Measurements from ENCODE around the gene TDRD3. TPM values are rescaled to one million over a fixed set of nuclear protein-coding genes. Genes with fewer than 3 reads are reported as not detected.

Gene TDRD3
- polyA plus RNA-seq, 1 experiment: 10.8 TPM

DNA sequence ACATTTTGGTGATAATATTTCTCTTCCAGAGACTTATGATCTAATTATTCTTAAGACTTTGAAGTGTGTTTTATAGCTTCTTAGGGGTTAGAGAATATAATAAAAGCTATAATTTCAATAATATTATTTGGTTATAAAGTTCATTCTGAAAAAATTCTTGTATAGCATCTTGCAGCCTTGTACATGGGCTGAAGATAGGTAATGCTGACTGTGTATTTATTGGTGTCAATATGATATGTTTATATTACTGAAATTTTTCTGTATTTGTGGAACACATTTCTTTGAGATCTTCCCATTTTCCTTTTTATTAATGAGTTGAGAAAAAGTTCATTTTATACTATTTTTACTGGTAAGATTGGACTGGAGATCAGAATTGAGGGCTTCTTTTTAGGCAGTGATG, 87.8 kb downstream of the TDRD3 start:
- TF ChIP-seq, protein P1, sequence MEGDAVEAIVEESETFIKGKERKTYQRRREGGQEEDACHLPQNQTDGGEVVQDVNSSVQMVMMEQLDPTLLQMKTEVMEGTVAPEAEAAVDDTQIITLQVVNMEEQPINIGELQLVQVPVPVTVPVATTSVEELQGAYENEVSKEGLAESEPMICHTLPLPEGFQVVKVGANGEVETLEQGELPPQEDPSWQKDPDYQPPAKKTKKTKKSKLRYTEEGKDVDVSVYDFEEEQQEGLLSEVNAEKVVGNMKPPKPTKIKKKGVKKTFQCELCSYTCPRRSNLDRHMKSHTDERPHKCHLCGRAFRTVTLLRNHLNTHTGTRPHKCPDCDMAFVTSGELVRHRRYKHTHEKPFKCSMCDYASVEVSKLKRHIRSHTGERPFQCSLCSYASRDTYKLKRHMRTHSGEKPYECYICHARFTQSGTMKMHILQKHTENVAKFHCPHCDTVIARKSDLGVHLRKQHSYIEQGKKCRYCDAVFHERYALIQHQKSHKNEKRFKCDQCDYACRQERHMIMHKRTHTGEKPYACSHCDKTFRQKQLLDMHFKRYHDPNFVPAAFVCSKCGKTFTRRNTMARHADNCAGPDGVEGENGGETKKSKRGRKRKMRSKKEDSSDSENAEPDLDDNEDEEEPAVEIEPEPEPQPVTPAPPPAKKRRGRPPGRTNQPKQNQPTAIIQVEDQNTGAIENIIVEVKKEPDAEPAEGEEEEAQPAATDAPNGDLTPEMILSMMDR (IDR thresholded peaks at IDR 0.05; ENCODE audit: low read depth, low read length): no peak
- H3K9me3 ChIP-seq (ENCODE audit: control insufficient read depth, insufficient read depth, low read length): no peaks in the 10 kb centered on the region
- CTCF ChIA-PET: interaction anchor here (1.5 kb wide), 1 partner anchor 12 kb away, joined by 4 read pairs; no protein-coding TSS in a partner anchor
- H3K27me3 ChIP-seq (ENCODE audit: control insufficient read depth, insufficient read depth, low read length): no peaks in the 10 kb centered on the region
- no peak overlapping the region for H3K4me3 ChIP-seq (ENCODE audit: low read depth, low read length)
- no peak overlapping the region for H3K27ac ChIP-seq (ENCODE audit: low read depth, low read length)
- POLR2A ChIA-PET: no interaction called here
- DNase-seq (ENCODE audit: low read depth, low spot score): no peak

DNA sequence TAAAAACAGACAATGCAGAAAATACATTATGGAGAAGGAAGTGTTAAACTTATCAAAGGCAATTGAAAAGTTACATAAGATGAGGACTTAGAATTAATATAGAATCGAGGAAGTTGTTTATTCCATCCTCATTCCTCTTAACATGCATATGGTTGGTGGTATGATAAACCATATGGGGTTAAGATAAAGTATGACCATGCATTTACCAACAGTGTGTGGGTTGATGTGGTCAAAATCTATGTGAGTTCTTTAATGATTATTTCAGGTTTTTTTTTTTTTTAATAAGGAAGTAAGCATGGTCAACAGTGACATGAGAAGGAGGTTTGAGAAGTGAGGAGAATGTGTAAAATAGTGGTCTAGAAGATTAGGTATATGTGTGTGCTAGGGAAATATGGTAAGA, 94.5 kb downstream of the TDRD3 start:
- no peaks in the 10 kb centered on the region for H3K9me3 ChIP-seq (ENCODE audit: control insufficient read depth, insufficient read depth, low read length)
- no peak overlapping the region for H3K4me3 ChIP-seq (ENCODE audit: low read depth, low read length)
- DNase-seq (ENCODE audit: low read depth, low spot score): no peak
- no peak overlapping the region for H3K27ac ChIP-seq (ENCODE audit: low read depth, low read length)
- TF ChIP-seq, protein P1 (IDR thresholded peaks at IDR 0.05; ENCODE audit: low read depth, low read length): no peak
- no peaks in the 10 kb centered on the region for H3K27me3 ChIP-seq (ENCODE audit: control insufficient read depth, insufficient read depth, low read length)
- ChIA-PET CTCF (interaction anchor here (0.7 kb wide), 1 partner anchor 48 kb away, joined by 3 read pairs; no protein-coding TSS in a partner anchor), POLR2A (no interaction called here)

DNA sequence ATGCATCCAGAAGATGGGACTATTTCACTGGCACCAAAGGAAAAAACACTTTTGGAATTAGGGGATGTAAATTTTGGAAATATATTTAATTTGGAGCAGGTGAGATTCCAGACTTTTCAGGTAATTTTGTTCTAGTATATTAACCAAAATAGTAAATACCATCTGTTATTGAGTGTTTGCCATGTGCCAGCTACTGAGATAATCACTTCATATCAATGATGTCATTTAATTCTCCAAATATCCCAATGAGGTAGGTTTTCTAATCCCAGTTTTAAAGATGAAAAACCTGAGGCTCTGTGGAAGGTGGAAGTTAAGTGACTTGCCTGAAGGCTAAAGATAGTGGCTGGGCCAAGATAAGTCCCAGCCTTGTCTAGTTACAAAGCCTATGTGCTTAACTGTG, 95.2 kb downstream of the TDRD3 start:
- POLR2A ChIA-PET: no interaction called here
- CTCF ChIA-PET: no interaction called here
- H3K9me3 ChIP-seq (ENCODE audit: control insufficient read depth, insufficient read depth, low read length): no peaks in the 10 kb centered on the region
- H3K27ac ChIP-seq (ENCODE audit: low read depth, low read length): no peak overlapping the region
- H3K27me3 ChIP-seq (ENCODE audit: control insufficient read depth, insufficient read depth, low read length): no peaks in the 10 kb centered on the region
- DNase-seq (ENCODE audit: low read depth, low spot score): no peak
- no peak overlapping the region for H3K4me3 ChIP-seq (ENCODE audit: low read depth, low read length)
- TF ChIP-seq, protein P1 (IDR thresholded peaks at IDR 0.05; ENCODE audit: low read depth, low read length): no peak

DNA sequence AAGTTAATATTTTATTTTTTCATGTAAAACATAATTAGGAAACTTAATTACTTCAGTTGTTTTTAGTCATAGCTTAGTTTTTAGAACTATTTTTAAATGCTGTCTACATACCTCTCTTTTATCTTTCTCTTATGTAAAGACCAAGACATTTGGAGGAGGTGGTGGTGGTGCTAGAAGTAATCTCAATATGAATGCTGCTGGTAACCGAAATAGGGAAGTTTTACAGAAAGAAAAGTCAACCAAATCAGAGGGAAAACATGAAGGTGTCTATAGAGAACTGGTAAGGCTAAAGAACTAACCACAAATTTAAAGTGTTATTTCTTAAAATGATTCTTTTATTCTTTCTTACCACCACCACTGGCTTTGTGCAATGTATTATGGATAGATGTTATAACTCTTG, 97.3 kb downstream of the TDRD3 start:
- H3K27ac ChIP-seq (ENCODE audit: low read depth, low read length): no peak overlapping the region
- no peaks in the 10 kb centered on the region for H3K27me3 ChIP-seq (ENCODE audit: control insufficient read depth, insufficient read depth, low read length)
- no peak overlapping the region for H3K4me3 ChIP-seq (ENCODE audit: low read depth, low read length)
- TF ChIP-seq, protein P1 (IDR thresholded peaks at IDR 0.05; ENCODE audit: low read depth, low read length): no peak
- POLR2A ChIA-PET: no interaction called here
- no peaks in the 10 kb centered on the region for H3K9me3 ChIP-seq (ENCODE audit: control insufficient read depth, insufficient read depth, low read length)
- no peak for DNase-seq (ENCODE audit: low read depth, low spot score)
- CTCF ChIA-PET: no interaction called here

DNA sequence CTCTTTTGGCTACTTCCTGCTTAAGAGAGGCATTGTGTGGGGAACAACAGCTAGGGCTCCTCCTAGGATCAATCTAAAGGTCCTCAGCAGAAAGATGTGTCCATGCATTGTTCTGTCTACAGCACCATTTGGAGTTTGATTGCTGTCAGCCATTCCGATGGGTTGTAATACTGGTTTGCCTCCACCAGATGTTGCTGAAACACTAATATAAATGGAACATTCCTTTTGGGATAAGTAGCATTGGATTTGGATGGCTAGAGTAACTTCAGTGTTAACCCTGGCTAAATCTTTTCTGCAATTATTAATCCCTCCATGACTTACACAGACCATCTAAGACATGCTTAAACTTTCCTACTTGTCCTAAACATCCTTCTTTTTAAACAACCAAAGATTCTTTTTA, 104.2 kb downstream of the TDRD3 start:
- no peak overlapping the region for H3K4me3 ChIP-seq (ENCODE audit: low read depth, low read length)
- DNase-seq (ENCODE audit: low read depth, low spot score): no peak
- no peak overlapping the region for H3K27ac ChIP-seq (ENCODE audit: low read depth, low read length)
- ChIA-PET POLR2A (no interaction called here), CTCF (no interaction called here)
- TF ChIP-seq, protein P1 (IDR thresholded peaks at IDR 0.05; ENCODE audit: low read depth, low read length): no peak
- peaks cover 10% of the 10 kb centered on the region; the same call in 1 of the 2 replicates for H3K9me3 ChIP-seq (ENCODE audit: control insufficient read depth, insufficient read depth, low read length)
- no peaks in the 10 kb centered on the region for H3K27me3 ChIP-seq (ENCODE audit: control insufficient read depth, insufficient read depth, low read length)
